Activated CD8-positive, alpha-beta T cell treated with anti-CD3 and anti-CD28 coated beads for 36 hours (primary cell): Measurements from ENCODE around the gene JMJD7. TPM values are rescaled to one million over a fixed set of nuclear protein-coding genes. Genes with fewer than 3 reads are reported as not detected.

ENCODE experiments used
- ATAC-seq: fragments of 200-7000 bp; cut with Tn5 transposase; one replicate; pipeline ENCODE4 v1.10.0; 2021; ENCODE audit warnings: mild to moderate bottlenecking, moderate library complexity
- CTCF ChIA-PET: fragments of 350-600 bp; sonication (Branson Sonifier 250); formaldehyde crosslinking; loops from one replicate; lab custom pipeline; 2021; ENCODE audit warnings: antibody characterized with exemption; lab: Charles Lee
- POLR2A ChIA-PET: fragments of 350-600 bp; sonication (Branson Sonifier 250); formaldehyde crosslinking; loops from one replicate; lab custom pipeline; 2021; ENCODE audit warnings: antibody characterized with exemption; lab: Charles Lee
- DNase-seq: peaks from one replicate; pipeline ENCODE4 v3.0.0-alpha.2; 2020
- H3K27ac Mint-ChIP-seq: one replicate; pipeline ENCODE4 v1.8.0; 2021; ENCODE audit warnings: mild to moderate bottlenecking, mixed read lengths
- H3K27me3 Mint-ChIP-seq: one replicate; pipeline ENCODE4 v1.8.0; 2021; ENCODE audit warnings: mixed read lengths
- H3K36me3 Mint-ChIP-seq: one replicate; pipeline ENCODE4 v1.8.0; 2021; ENCODE audit warnings: low read depth, mixed read lengths
- H3K4me1 Mint-ChIP-seq: one replicate; pipeline ENCODE4 v1.8.0; 2021; ENCODE audit warnings: low read depth, mixed read lengths
- H3K4me3 Mint-ChIP-seq: one replicate; pipeline ENCODE4 v1.8.0; 2021; ENCODE audit warnings: mild to moderate bottlenecking, moderate library complexity, mixed read lengths
- H3K9me3 Mint-ChIP-seq: one replicate; pipeline ENCODE4 v1.8.0; 2021; ENCODE audit warnings: mixed read lengths
- intact Hi-C: fragments of 100-400 bp; cut with micrococcal nuclease; formaldehyde crosslinking; loops from one replicate; pipeline ENCODE4 v1.10.0; 2022
- total RNA-seq, 2 experiments: library from RNA; stranded (reverse); gene quantifications; one replicate each; pipeline ENCODE4 v1.2.3, GENCODE V29; 2021
- TF ChIP-seq, protein P1 (sequence below): fragments of 200-600 bp; IDR thresholded peaks from one replicate; pipeline ENCODE4 v1.8.0; 2022; ENCODE audit warnings: antibody characterized with exemption, mild to moderate bottlenecking

JMJD7 gene
- total RNA-seq, 2 experiments from 2014 or later: 8.2 to 13.2 TPM

DNA sequence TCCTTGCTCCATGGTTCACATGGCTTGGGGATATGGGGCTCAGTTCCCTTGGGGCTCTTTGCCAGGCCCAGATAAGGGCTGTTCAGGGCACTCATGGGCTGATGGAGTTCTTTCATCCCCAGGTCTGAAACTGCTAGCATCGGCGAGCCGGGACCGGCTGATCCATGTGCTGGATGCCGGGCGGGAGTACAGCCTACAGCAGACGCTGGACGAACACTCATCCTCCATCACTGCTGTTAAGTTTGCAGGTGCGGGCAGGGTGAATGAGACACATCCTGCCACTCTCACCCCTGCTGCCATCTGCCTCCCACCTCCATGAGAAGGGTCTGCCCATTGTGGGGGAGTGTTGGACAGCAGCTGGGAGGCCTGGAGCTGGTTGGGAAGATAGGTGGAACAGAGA is 11.1 kb upstream of the JMJD7 start:
- H3K4me3 Mint-ChIP-seq: no peak overlapping the region
- H3K27me3 Mint-ChIP-seq: no peaks in the 10 kb centered on the region
- TF ChIP-seq, protein P1, sequence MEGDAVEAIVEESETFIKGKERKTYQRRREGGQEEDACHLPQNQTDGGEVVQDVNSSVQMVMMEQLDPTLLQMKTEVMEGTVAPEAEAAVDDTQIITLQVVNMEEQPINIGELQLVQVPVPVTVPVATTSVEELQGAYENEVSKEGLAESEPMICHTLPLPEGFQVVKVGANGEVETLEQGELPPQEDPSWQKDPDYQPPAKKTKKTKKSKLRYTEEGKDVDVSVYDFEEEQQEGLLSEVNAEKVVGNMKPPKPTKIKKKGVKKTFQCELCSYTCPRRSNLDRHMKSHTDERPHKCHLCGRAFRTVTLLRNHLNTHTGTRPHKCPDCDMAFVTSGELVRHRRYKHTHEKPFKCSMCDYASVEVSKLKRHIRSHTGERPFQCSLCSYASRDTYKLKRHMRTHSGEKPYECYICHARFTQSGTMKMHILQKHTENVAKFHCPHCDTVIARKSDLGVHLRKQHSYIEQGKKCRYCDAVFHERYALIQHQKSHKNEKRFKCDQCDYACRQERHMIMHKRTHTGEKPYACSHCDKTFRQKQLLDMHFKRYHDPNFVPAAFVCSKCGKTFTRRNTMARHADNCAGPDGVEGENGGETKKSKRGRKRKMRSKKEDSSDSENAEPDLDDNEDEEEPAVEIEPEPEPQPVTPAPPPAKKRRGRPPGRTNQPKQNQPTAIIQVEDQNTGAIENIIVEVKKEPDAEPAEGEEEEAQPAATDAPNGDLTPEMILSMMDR: no peak
- no peaks in the 10 kb centered on the region for H3K4me1 Mint-ChIP-seq
- CTCF ChIA-PET: interaction anchor here (1.3 to 2.3 kb wide), 3 partner anchors 16 to 88 kb away, joined by 3 to 8 read pairs (median 6); partner anchors contain the start of gene MAPKBP1
- H3K36me3 Mint-ChIP-seq: peaks cover 9% of the 10 kb centered on the region
- DNase-seq: no peak
- intact Hi-C loops: no loop called here
- H3K27ac Mint-ChIP-seq: no peak overlapping the region
- ATAC-seq: no peak
- H3K9me3 Mint-ChIP-seq: no peaks in the 10 kb centered on the region
- POLR2A ChIA-PET: interaction anchor here (0.9 kb wide), 1 partner anchor 92 kb away, joined by 3 read pairs; no protein-coding TSS in a partner anchor

DNA sequence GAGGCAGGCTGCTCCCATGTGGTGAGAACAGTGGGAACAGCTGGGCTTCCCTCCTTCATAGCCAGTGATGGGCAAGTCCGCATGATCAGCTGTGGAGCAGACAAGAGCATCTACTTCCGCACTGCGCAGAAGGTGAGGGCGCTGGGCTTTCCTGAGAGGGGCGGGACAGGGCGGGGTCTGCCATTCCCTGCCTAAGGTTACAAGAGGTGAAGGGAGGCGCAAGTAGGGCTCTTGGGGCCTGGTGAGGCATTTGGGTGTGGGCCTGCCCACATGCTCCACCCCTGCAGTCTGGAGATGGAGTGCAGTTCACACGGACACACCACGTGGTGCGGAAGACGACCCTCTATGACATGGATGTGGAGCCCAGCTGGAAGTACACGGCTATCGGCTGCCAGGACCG is 10.6 kb upstream of the JMJD7 start:
- TF ChIP-seq, protein P1: no peak
- H3K4me3 Mint-ChIP-seq: no peak overlapping the region
- H3K4me1 Mint-ChIP-seq: no peaks in the 10 kb centered on the region
- no peak for DNase-seq
- peaks cover 9% of the 10 kb centered on the region for H3K36me3 Mint-ChIP-seq
- no peak overlapping the region for H3K27ac Mint-ChIP-seq
- ChIA-PET POLR2A (interaction anchor here (0.9 kb wide), 1 partner anchor 92 kb away, joined by 3 read pairs; no protein-coding TSS in a partner anchor), CTCF (interaction anchor here (1.3 to 2.3 kb wide), 3 partner anchors 15 to 87 kb away, joined by 3 to 8 read pairs (median 6); partner anchors contain the start of gene MAPKBP1)
- ATAC-seq: no peak
- intact Hi-C loops: no loop called here
- H3K9me3 Mint-ChIP-seq: no peaks in the 10 kb centered on the region
- no peaks in the 10 kb centered on the region for H3K27me3 Mint-ChIP-seq

DNA sequence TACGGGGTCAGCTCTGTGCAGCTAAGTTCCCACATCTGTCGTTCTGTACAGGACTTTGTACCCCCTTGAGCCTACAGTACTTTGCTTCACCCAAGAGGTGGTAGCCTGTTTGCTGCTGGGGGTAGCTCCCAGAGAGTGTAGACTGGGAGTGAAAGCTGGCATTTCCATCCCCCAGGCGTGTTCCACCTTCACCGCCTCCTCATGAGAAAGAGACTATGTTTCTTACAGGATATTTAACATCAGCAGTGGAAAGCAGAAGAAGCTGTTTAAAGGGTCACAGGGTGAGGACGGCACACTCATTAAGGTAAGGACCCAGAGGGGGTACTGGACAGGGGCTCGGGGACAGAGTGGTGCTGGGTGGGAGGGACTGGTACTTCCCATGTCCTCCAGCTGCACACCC is 10.1 kb upstream of the JMJD7 start:
- Mint-ChIP-seq H3K27ac (no peak overlapping the region), H3K9me3 (no peaks in the 10 kb centered on the region), H3K36me3 (peaks cover 9% of the 10 kb centered on the region), H3K27me3 (no peaks in the 10 kb centered on the region), H3K4me1 (no peaks in the 10 kb centered on the region), H3K4me3 (no peak overlapping the region)
- TF ChIP-seq, protein P1: no peak
- ChIA-PET POLR2A (interaction anchor here (0.9 kb wide), 1 partner anchor 91 kb away, joined by 3 read pairs; no protein-coding TSS in a partner anchor), CTCF (interaction anchor here (1.3 to 2.3 kb wide), 3 partner anchors 15 to 87 kb away, joined by 3 to 8 read pairs (median 6); partner anchors contain the start of gene MAPKBP1)
- intact Hi-C loops: no loop called here
- no peak for ATAC-seq
- no peak for DNase-seq

DNA sequence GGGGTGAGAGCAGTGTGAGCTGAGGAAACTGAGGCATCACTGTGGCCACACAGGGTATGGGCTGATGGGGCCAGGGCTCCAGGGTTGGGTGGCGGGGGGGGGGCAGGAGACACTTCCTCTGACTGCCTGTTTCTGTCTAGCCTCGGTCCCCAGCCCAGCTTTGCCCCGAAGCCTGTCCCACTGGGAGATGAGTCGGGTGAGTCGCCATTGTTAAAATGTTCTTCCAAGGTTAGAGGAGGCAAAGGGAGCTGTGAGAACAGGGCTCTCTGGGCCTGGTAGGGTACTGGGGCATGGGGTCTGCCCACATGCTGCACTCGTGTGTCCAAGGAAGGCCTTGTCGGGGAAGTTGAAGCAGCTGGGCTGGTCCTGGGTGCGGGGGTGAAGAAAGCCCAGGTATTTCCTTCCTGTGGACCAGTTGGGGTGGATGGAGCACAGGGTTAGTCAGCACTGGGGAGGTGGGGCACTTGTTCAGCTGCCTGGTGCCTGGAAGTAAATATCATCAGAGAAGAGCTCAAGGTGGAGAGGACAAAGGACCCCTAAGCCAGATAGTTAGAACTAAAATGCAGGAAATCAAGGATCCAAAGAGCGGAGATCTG is 8.3 kb upstream of the JMJD7 start:
- TF ChIP-seq, protein P1: no peak
- Mint-ChIP-seq H3K27ac (no peak overlapping the region), H3K9me3 (no peaks in the 10 kb centered on the region), H3K4me3 (no peak overlapping the region), H3K4me1 (no peaks in the 10 kb centered on the region), H3K27me3 (no peaks in the 10 kb centered on the region), H3K36me3 (peaks cover 8% of the 10 kb centered on the region)
- ChIA-PET POLR2A (no interaction called here), CTCF (interaction anchor here (2.1 kb wide), 1 partner anchor 8 kb away, joined by 11 read pairs; no protein-coding TSS in a partner anchor)
- intact Hi-C loops: no loop called here
- ATAC-seq (no peak), DNase-seq (no peak)
